GM12872 (cell line): Measurements from ENCODE around the gene STEAP2.

Experiments
- TF ChIP-seq, protein P1 (sequence below): IDR thresholded peaks from 3 replicates; pipeline ENCODE4 v1.5.1; 2011; ENCODE audit warnings: low read depth, mild to moderate bottlenecking, low read length, moderate library complexity; ENCODE audit not compliant: insufficient read depth

The STEAP2 gene

DNA sequence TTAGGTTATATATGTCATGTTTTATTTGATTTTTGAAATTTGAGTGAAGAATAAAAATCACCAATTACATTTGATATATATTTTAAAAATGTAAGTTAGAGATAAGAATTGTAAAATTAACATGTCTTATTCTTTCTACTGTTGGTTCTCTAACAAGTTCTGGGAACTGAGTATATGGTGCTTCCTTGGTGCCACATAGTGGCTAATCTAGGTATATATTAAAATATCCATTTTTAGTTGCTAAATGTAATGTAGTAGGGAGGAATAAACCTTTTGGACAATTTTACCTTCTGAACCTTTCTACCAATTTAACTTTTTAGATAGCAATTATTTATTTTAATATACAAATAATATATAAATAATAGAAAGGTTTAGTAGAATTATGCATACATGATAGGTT, 50.9 kb downstream of the STEAP2 start:
- TF ChIP-seq, protein P1, sequence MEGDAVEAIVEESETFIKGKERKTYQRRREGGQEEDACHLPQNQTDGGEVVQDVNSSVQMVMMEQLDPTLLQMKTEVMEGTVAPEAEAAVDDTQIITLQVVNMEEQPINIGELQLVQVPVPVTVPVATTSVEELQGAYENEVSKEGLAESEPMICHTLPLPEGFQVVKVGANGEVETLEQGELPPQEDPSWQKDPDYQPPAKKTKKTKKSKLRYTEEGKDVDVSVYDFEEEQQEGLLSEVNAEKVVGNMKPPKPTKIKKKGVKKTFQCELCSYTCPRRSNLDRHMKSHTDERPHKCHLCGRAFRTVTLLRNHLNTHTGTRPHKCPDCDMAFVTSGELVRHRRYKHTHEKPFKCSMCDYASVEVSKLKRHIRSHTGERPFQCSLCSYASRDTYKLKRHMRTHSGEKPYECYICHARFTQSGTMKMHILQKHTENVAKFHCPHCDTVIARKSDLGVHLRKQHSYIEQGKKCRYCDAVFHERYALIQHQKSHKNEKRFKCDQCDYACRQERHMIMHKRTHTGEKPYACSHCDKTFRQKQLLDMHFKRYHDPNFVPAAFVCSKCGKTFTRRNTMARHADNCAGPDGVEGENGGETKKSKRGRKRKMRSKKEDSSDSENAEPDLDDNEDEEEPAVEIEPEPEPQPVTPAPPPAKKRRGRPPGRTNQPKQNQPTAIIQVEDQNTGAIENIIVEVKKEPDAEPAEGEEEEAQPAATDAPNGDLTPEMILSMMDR, result peak; percentile 33; the same call in 2 of the 3 replicates

DNA sequence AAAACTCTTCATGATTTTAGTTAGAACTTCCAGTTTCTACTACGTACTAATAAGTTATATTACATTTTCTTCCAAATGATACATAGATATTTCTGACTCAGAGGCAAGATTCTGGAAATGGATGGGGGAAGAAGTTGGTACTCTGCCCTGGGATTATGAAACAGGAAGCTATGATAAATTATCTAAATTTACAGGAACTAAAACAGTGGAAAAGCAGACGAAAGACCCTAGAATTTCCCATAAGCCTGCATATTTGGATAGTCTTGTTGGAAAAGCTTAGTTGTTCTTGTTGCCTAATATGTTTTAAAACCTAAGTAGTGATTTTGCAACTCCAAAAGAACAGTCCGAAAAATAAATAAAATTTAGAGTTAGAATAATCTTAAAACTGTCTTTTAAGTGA, 55.3 kb downstream of the STEAP2 start:
- TF ChIP-seq, protein P1, result no peak

DNA sequence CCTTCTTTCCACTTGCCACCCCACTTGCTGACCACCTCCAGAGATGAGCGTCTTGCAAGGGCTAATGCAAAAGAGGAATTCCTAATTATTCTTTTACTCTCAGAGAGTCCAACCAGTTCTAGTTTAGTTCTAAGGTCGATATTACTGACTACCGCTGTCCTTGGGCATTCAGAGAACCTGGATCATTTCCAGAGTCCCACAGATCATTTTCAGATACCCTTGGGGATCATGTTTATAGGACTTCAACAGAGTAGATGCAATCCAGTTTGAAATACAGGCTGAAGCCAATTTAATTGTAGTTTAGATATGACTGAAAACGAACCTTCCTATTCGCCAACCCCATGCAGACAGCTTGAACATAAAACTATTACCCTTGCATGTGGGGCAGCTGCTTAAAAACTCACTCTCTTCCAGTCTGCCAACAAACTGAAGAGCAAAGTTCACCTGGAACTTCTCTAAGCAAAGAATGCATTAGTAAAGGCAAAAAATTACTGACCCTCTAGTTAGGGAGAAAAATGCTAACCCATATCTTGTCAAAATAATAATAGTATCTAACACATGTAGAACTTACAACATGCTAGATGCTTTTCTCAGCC, 55.8 kb downstream of the STEAP2 start:
- TF ChIP-seq, protein P1, result no peak

DNA sequence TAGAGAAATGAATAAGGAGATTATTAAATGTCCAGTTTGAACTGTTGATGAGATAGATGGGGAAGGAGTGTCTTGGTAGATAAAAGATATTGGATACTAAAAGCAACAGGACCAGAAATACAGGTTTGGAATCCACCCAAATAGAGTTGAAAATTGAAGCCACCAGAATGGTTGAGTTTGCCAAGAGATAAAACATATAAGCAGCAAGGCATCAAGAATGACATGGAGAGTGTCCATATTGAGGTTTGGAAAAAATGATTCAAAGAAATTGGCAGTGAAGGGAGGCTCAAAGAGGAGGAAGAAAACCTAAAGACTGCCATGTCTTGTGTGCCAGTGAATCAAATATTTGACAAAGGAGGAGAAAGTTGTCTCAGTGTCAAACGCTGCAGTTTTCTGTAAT, 57.6 kb downstream of the STEAP2 start:
- TF ChIP-seq, protein P1, result no peak

DNA sequence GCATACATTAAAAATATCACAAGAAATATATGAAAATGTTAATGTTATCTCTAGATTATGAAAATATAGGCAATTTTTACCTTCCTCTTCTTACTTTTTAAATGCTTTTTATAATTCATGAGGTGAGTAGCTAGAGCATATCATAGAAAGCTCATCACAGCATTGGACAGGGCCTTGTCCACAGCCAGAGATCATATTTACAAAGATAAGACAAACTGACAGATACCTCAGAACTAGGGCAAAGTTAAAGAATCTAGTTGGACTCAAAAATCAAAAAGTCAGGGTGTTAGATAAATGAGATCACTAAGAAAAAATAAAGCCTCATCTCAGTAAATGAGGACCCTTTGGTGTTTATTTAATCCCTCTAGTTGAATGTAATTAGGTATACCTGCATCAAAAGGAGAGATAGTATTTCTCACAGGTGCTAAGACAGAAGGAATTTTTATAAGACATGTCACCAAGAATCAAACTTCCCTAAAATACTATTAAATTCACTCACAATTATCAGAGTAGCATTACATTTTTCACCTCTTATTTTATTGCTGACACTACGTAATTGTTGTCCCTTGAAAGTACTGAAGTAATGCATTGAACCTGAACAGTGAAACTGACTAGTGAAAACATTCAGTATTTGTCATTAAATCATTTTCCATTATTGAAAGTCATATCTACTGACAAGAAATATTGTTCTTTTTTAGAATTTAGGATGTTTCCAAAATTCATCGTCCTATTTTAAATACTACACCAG, 59.1 kb downstream of the STEAP2 start:
- TF ChIP-seq, protein P1, result no peak

DNA sequence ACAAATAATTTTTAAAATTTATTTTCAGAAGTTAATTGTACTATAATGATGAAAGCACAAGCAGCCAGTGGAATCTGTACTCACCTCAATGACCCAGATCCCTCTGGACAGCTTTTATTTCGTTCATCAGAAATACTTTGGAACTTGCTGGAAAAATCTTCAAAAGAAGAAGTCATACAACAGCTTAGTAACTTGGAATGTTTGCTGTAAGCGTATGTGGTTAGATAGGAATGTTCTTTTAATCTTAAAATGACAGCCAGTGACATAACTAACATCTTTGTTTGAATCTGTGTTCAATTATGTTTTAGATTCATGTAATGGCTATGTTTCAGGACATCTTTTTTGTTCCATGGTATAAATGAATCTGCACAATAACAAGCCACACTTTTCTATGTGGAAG, 60.2 kb downstream of the STEAP2 start:
- TF ChIP-seq, protein P1, result no peak

DNA sequence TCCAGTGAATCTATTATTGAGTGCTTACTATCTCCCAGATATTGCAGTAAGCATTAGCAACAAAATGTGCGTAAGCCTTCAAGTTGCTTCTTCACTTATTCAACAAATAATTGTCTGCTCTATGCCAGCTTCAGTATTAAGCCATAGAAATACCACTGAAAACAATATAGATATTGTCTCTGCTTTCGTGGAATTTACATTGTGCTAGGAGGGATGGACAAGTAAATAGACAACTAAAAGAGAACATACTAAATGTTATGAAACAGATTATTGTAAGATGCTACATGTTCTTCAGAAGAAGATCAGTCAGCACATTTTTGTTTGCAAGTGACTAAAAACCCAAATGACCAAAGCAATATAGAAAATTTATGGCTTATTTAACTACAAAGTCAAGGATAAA, 60.7 kb downstream of the STEAP2 start:
- TF ChIP-seq, protein P1, result no peak
